H9 (cell line): ENCODE results near the gene DUS1L. TPM values are rescaled to one million over a fixed set of nuclear protein-coding genes. Genes with fewer than 3 reads are reported as not detected.

ENCODE experiments used
- DNase-seq: peaks from one replicate; pipeline ENCODE4 v3.0.0-alpha.2; 2017
- H2AFZ ChIP-seq: one replicate; pipeline ENCODE4 v1.6.1; 2013; ENCODE audit warnings: mild to moderate bottlenecking, low read length, control low read depth, moderate library complexity
- H2AK5ac ChIP-seq: 2 replicates; pipeline ENCODE4 v1.6.1; 2013; ENCODE audit warnings: low read length, control low read depth, mixed read lengths; ENCODE audit not compliant: insufficient read length
- H2BK120ac ChIP-seq: one replicate; pipeline ENCODE4 v1.6.1; 2013; ENCODE audit warnings: low read depth, mild to moderate bottlenecking, low read length, control low read depth, inconsistent platforms; ENCODE audit not compliant: poor library complexity, severe bottlenecking
- H2BK12ac ChIP-seq: 2 replicates; pipeline ENCODE4 v1.6.1; 2013; ENCODE audit warnings: low read length, control low read depth, mixed read lengths, low read depth; ENCODE audit not compliant: insufficient read length
- H2BK15ac ChIP-seq: 2 replicates; pipeline ENCODE4 v1.6.1; 2013; ENCODE audit warnings: low read depth, low read length, control low read depth
- H2BK20ac ChIP-seq: one replicate; pipeline ENCODE4 v1.6.1; 2013; ENCODE audit warnings: low read depth, mild to moderate bottlenecking, low read length, control low read depth, inconsistent platforms; ENCODE audit not compliant: poor library complexity, severe bottlenecking
- H2BK5ac ChIP-seq: 2 replicates; pipeline ENCODE4 v1.6.1; 2013; ENCODE audit warnings: low read length, control low read depth, mixed read lengths; ENCODE audit not compliant: insufficient read length
- H3K14ac ChIP-seq: 2 replicates; pipeline ENCODE4 v1.6.1; 2013; ENCODE audit warnings: low read length, control low read depth; ENCODE audit not compliant: insufficient read depth
- H3K18ac ChIP-seq: 2 replicates; pipeline ENCODE4 v1.6.1; 2013; ENCODE audit warnings: low read depth, mild to moderate bottlenecking, mixed read lengths, low read length, control low read depth; ENCODE audit not compliant: insufficient read length
- H3K23ac ChIP-seq: 2 replicates; pipeline ENCODE4 v1.6.1; 2013; ENCODE audit warnings: low read length, control low read depth, mixed read lengths, low read depth; ENCODE audit not compliant: insufficient read length
- H3K23me2 ChIP-seq: 2 replicates; pipeline ENCODE4 v1.6.1; 2013; ENCODE audit warnings: low read depth, mild to moderate bottlenecking, mixed read lengths, low read length, control low read depth; ENCODE audit not compliant: insufficient read length, poor library complexity, severe bottlenecking
- H3K27ac ChIP-seq: 2 replicates; pipeline ENCODE4 v1.5.1; 2013; ENCODE audit warnings: low read length, control low read depth, mixed read lengths, low read depth; ENCODE audit not compliant: insufficient read length
- H3K27me3 ChIP-seq: 2 replicates; pipeline ENCODE4 v1.6.1; 2013; ENCODE audit warnings: low read length, control low read depth, inconsistent platforms; ENCODE audit not compliant: insufficient read depth
- H3K4ac ChIP-seq: 2 replicates; pipeline ENCODE4 v1.6.1; 2013; ENCODE audit warnings: low read depth, mild to moderate bottlenecking, control low read depth, inconsistent platforms, low read length, moderate library complexity
- H3K4me1 ChIP-seq: 2 replicates; pipeline ENCODE4 v1.6.1; 2013; ENCODE audit warnings: low read length, control low read depth, inconsistent platforms; ENCODE audit not compliant: insufficient read depth
- H3K4me2 ChIP-seq: 2 replicates; pipeline ENCODE4 v1.6.1; 2013; ENCODE audit warnings: low read length, control low read depth, mixed read lengths; ENCODE audit not compliant: insufficient read length, insufficient read depth
- H3K56ac ChIP-seq: 2 replicates; pipeline ENCODE4 v1.6.1; 2013; ENCODE audit warnings: low read depth, mild to moderate bottlenecking, mixed read lengths, low read length, control low read depth; ENCODE audit not compliant: insufficient read length
- H3K79me1 ChIP-seq: 2 replicates; pipeline ENCODE4 v1.6.1; 2013; ENCODE audit warnings: low read depth, mild to moderate bottlenecking, moderate library complexity, low read length, control low read depth, inconsistent platforms; ENCODE audit not compliant: insufficient read depth, poor library complexity, severe bottlenecking
- H3K79me2 ChIP-seq: 2 replicates; pipeline ENCODE4 v1.6.1; 2013; ENCODE audit warnings: low read length, control low read depth, inconsistent platforms; ENCODE audit not compliant: insufficient read depth
- H3K9ac ChIP-seq: 2 replicates; pipeline ENCODE4 v1.6.1; 2013; ENCODE audit warnings: low read length, control low read depth, mixed read lengths; ENCODE audit not compliant: insufficient read length; ENCODE audit errors: extremely low read depth
- H3K9me3 ChIP-seq: one replicate; pipeline ENCODE4 v1.6.1; 2013; ENCODE audit warnings: low read depth, low read length, inconsistent platforms; ENCODE audit not compliant: control insufficient read depth
- H3T11ph ChIP-seq: one replicate; pipeline ENCODE4 v1.6.1; 2013; ENCODE audit warnings: mild to moderate bottlenecking, low read length, control low read depth, inconsistent platforms
- H4K20me1 ChIP-seq: one replicate; pipeline ENCODE4 v1.6.1; 2013; ENCODE audit not compliant: control insufficient read depth, insufficient read length, insufficient read depth
- H4K5ac ChIP-seq: 2 replicates; pipeline ENCODE4 v1.6.1; 2013; ENCODE audit warnings: low read depth, mild to moderate bottlenecking, mixed read lengths, low read length, control low read depth; ENCODE audit not compliant: insufficient read length
- H4K8ac ChIP-seq: replicated peaks from 2 replicates; pipeline ENCODE4 v1.6.1; 2013; ENCODE audit warnings: low read length, control low read depth, mixed read lengths, low read depth; ENCODE audit not compliant: insufficient read length
- H4K91ac ChIP-seq: 2 replicates; pipeline ENCODE4 v1.6.1; 2013; ENCODE audit warnings: low read depth, mild to moderate bottlenecking, moderate library complexity, mixed read lengths, low read length, control low read depth; ENCODE audit not compliant: insufficient read length
- H3K27ac Mint-ChIP-seq, 3 experiments: 2 replicates in 2 of 3; 3 replicates in 1 of 3; pipeline ENCODE4 v1.8.0; 2020 to 2021; ENCODE audit warnings: mixed read lengths in 3 of 3, mild to moderate bottlenecking in 1 of 3, moderate library complexity in 1 of 3
- H3K27me3 Mint-ChIP-seq: 2 replicates; pipeline ENCODE4 v1.8.0; 2021; ENCODE audit warnings: low read depth, mild to moderate bottlenecking, moderate library complexity, mixed read lengths
- H3K36me3 Mint-ChIP-seq, 3 experiments: 2 replicates in 2 of 3; 3 replicates in 1 of 3; pipeline ENCODE4 v1.8.0; 2020 to 2021; ENCODE audit warnings: low read depth in 3 of 3, mixed read lengths in 3 of 3; ENCODE audit not compliant: insufficient read depth in 1 of 3
- H3K4me1 Mint-ChIP-seq, 2 experiments: 2 replicates each; pipeline ENCODE4 v1.8.0; 2020; ENCODE audit warnings: mixed read lengths in 2 of 2
- H3K4me3 Mint-ChIP-seq, 2 experiments: 2 replicates in 1 of 2; 3 replicates in 1 of 2; pipeline ENCODE4 v1.8.0; 2020 to 2021; ENCODE audit warnings: mild to moderate bottlenecking in 2 of 2, mixed read lengths in 2 of 2, moderate library complexity in 1 of 2
- H3K9me3 Mint-ChIP-seq, 2 experiments: 2 replicates in 1 of 2; 3 replicates in 1 of 2; pipeline ENCODE4 v1.8.0; 2020; ENCODE audit warnings: mild to moderate bottlenecking in 2 of 2, mixed read lengths in 2 of 2, moderate library complexity in 1 of 2
- CTCF ChIP-seq: fragments of 200-600 bp; sonication (generic); conservative IDR thresholded peaks from 3 replicates; pipeline ENCODE4 v1.8.0; 2021; ENCODE audit warnings: antibody characterized with exemption, mild to moderate bottlenecking
- WGBS: extraction: QIAGEN DNeasy Blood & Tissue Kit; methylation state at CpG from one replicate; pipeline ENCODE4 v1.1.7; 2013; ENCODE audit warnings: missing lambda C conversion rate, low lambda C conversion rate, mixed read lengths; ENCODE audit not compliant: insufficient read length; ENCODE audit errors: extremely low coverage; 5-methylcytosine and 5-hydroxymethylcytosine counted together
- total RNA-seq: library from RNA; stranded (reverse); gene quantifications from 2 replicates; pipeline ENCODE4 v1.2.1, GENCODE V29; 2021

DUS1L gene
- total RNA-seq, 1 experiment from 2014 or later, result 103 TPM

GRCh38 chr17:82083533-82084359, 18.1 kb upstream of the DUS1L start:
- Histone ChIP-seq H3K4me1 (no peaks in the 10 kb centered on the region), H2BK15ac (no peak overlapping the region), H2BK120ac (no peak overlapping the region), H2BK20ac (no peak overlapping the region), H3K18ac (no peak overlapping the region), H4K91ac (no peak overlapping the region), H4K5ac (no peak overlapping the region), H3K56ac (no peak overlapping the region), H3K23me2 (no peaks in the 10 kb centered on the region), H3K27me3 (no peaks in the 10 kb centered on the region), H4K8ac (no peak overlapping the region), H3K4ac (no peak overlapping the region), H3T11ph (no peak overlapping the region), H3K4me2 (no peak overlapping the region), H2AFZ (no peak overlapping the region), H3K79me1 (no peaks in the 10 kb centered on the region), H3K27ac (no peak overlapping the region), H2BK5ac (no peak overlapping the region), H3K9ac (no peak overlapping the region), H3K9me3 (no peaks in the 10 kb centered on the region), H2AK5ac (no peak overlapping the region), H3K14ac (no peak overlapping the region), H2BK12ac (no peak overlapping the region), H3K79me2 (no peaks in the 10 kb centered on the region), H4K20me1 (no peaks in the 10 kb centered on the region), H3K23ac (no peak overlapping the region)
- no peaks in the 10 kb centered on the region for H3K9me3 Mint-ChIP-seq
- H3K4me1 Mint-ChIP-seq, result no peaks in the 10 kb centered on the region
- peaks cover 25 to 81% (median 68%) of the 10 kb centered on the region in 3 experiments; a peak in 6 of 7 replicates for H3K36me3 Mint-ChIP-seq
- H3K27me3 Mint-ChIP-seq, result no peaks in the 10 kb centered on the region
- H3K27ac Mint-ChIP-seq, result no peak overlapping the region
- no peak for DNase-seq
- WGBS, result no CpG with 5 or more reads among the region's 55 CpGs
- TF ChIP-seq CTCF, result no peak
- H3K4me3 Mint-ChIP-seq, result no peak overlapping the region
